ENCODE data around the gene GSDMA.

GSDMA gene

DNA sequence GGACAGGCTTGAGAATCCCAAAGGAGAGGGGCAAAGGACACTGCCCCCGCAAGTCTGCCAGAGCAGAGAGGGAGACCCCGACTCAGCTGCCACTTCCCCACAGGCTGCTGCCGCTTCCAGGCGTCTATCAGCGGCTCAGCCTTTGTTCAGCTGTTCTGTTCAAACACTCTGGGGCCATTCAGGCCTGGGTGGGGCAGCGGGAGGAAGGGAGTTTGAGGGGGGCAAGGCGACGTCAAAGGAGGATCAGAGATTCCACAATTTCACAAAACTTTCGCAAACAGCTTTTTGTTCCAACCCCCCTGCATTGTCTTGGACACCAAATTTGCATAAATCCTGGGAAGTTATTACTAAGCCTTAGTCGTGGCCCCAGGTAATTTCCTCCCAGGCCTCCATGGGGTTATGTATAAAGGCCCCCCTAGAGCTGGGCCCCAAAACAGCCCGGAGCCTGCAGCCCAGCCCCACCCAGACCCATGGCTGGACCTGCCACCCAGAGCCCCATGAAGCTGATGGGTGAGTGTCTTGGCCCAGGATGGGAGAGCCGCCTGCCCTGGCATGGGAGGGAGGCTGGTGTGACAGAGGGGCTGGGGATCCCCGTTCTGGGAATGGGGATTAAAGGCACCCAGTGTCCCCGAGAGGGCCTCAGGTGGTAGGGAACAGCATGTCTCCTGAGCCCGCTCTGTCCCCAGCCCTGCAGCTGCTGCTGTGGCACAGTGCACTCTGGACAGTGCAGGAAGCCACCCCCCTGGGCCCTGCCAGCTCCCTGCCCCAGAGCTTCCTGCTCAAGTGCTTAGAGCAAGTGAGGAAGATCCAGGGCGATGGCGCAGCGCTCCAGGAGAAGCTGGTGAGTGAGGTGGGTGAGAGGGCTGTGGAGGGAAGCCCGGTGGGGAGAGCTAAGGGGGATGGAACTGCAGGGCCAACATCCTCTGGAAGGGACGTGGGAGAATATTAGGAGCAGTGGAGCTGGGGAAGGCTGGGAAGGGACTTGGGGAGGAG is 52.5 kb downstream of the GSDMA start, which contains the start of gene CSF3:
TSS of gene CSF3 (plus strand) at position 436 of the 993 bp plus-strand sequence. CDS start at position 471, 35 bp downstream.
- Histone ChIP-seq H2BK15ac (ENCODE audit: low read depth, poor library complexity, severe bottlenecking) (peak within 1 kb of the TSS; percentile 16), H2BK5ac (ENCODE audit: low read depth, low read length, poor library complexity, severe bottlenecking) (no peak within 1 kb of the TSS), H3K4ac (ENCODE audit: low read depth in 1 of 2, low read length in 2 of 2) (peak within 1 kb of the TSS in 1 of 2 experiments; percentile 57), H3K14ac (ENCODE audit: low read length in 2 of 2) (no peak within 1 kb of the TSS), H3K36me3 (ENCODE audit: control insufficient read depth in 1 of 2, insufficient read depth in 2 of 2, low read depth in 1 of 2, low read length in 2 of 2) (peaks cover 8 to 24% of the 10 kb centered on the region in 2 experiments), H3K18ac (ENCODE audit: low read depth in 1 of 2, low read length in 2 of 2) (peak within 1 kb of the TSS in 1 of 2 experiments; percentile 11), H3K79me1 (replicated peaks; ENCODE audit: low read length, poor library complexity, severe bottlenecking) (no peaks in the 10 kb centered on the region), H3K4me1 (ENCODE audit: control insufficient read depth, insufficient read depth, low read depth, low read length) (peaks cover 40% of the 10 kb centered on the region), H3K23ac (ENCODE audit: low read length in 2 of 2) (no peak within 1 kb of the TSS), H3K9me3 (ENCODE audit: control insufficient read depth, low read length) (no peaks in the 10 kb centered on the region), H3K4me3 (ENCODE audit: insufficient read depth in 1 of 2, low read depth in 1 of 2, low read length in 2 of 2) (peak within 1 kb of the TSS in 1 of 2 experiments; percentile 7), H4K91ac (ENCODE audit: low read length) (peak within 1 kb of the TSS; percentile 44), H3K27me3 (ENCODE audit: control insufficient read depth in 1 of 2, insufficient read depth in 1 of 2, low read length in 2 of 2) (no peaks in the 10 kb centered on the region), H3K4me2 (ENCODE audit: low read length, poor library complexity, severe bottlenecking) (no peak within 1 kb of the TSS), H2BK12ac (ENCODE audit: low read length in 2 of 2) (peak within 1 kb of the TSS; percentile 49 to 67), H4K8ac (ENCODE audit: low read length) (no peak within 1 kb of the TSS), H3K9ac (ENCODE audit: low read length) (peak within 1 kb of the TSS; percentile 41), H2BK120ac (ENCODE audit: low read depth, low read length) (peak within 1 kb of the TSS; percentile 36), H3K27ac (ENCODE audit: low read length, poor library complexity, severe bottlenecking) (no peak within 1 kb of the TSS), H2AFZ (ENCODE audit: low read depth, low read length) (peak within 1 kb of the TSS; percentile 11), H2AK5ac (ENCODE audit: low read length, severe bottlenecking) (peak within 1 kb of the TSS; percentile 45)
- 74% methylated on average over 20 of the region's 20 CpGs for WGBS
- no peak for DNase-seq

DNA sequence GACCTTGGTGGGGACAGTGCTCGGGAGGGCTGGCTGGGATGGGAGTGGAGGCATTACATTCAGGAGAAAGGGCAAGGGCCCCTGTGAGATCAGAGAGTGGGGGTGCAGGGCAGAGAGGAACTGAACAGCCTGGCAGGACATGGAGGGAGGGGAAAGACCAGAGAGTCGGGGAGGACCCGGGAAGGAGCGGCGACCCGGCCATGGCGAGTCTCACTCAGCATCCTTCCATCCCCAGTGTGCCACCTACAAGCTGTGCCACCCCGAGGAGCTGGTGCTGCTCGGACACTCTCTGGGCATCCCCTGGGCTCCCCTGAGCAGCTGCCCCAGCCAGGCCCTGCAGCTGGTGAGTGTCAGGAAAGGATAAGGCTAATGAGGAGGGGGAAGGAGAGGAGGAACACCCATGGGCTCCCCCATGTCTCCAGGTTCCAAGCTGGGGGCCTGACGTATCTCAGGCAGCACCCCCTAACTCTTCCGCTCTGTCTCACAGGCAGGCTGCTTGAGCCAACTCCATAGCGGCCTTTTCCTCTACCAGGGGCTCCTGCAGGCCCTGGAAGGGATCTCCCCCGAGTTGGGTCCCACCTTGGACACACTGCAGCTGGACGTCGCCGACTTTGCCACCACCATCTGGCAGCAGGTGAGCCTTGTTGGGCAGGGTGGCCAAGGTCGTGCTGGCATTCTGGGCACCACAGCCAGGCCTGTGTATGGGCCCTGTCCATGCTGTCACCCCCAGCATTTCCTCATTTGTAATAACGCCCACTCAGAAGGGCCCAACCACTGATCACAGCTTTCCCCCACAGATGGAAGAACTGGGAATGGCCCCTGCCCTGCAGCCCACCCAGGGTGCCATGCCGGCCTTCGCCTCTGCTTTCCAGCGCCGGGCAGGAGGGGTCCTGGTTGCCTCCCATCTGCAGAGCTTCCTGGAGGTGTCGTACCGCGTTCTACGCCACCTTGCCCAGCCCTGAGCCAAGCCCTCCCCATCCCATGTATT is 53.5 kb downstream of the GSDMA start:
- H3K9ac ChIP-seq (ENCODE audit: low read length), result peak overlapping the region; percentile 51
- H3K18ac ChIP-seq (ENCODE audit: low read depth in 1 of 2, low read length in 2 of 2), result no peak overlapping the region
- H3K9me3 ChIP-seq (ENCODE audit: control insufficient read depth, low read length), result no peaks in the 10 kb centered on the region
- H3K27ac ChIP-seq (ENCODE audit: low read length, poor library complexity, severe bottlenecking), result no peak overlapping the region
- no peak overlapping the region for H3K4ac ChIP-seq (ENCODE audit: low read depth in 1 of 2, low read length in 2 of 2)
- no peak overlapping the region for H3K23ac ChIP-seq (ENCODE audit: low read length in 2 of 2)
- no peak overlapping the region for H3K14ac ChIP-seq (ENCODE audit: low read length in 2 of 2)
- no peak overlapping the region for H3K4me2 ChIP-seq (ENCODE audit: low read length, poor library complexity, severe bottlenecking)
- H2BK12ac ChIP-seq (ENCODE audit: low read length in 2 of 2), result no peak overlapping the region
- H3K4me1 ChIP-seq (ENCODE audit: control insufficient read depth, insufficient read depth, low read depth, low read length), result peaks cover 41% of the 10 kb centered on the region
- H3K79me1 ChIP-seq (replicated peaks; ENCODE audit: low read length, poor library complexity, severe bottlenecking), result no peaks in the 10 kb centered on the region
- H3K4me3 ChIP-seq (ENCODE audit: insufficient read depth in 1 of 2, low read depth in 1 of 2, low read length in 2 of 2), result peak overlapping the region in 1 of 2 experiments; percentile 7
- H4K91ac ChIP-seq (ENCODE audit: low read length), result peak overlapping the region; percentile 44
- H3K36me3 ChIP-seq (ENCODE audit: control insufficient read depth in 1 of 2, insufficient read depth in 2 of 2, low read depth in 1 of 2, low read length in 2 of 2), result peaks cover 8 to 28% of the 10 kb centered on the region in 2 experiments
- no peak overlapping the region for H2BK5ac ChIP-seq (ENCODE audit: low read depth, low read length, poor library complexity, severe bottlenecking)
- no peak overlapping the region for H2BK120ac ChIP-seq (ENCODE audit: low read depth, low read length)
- DNase-seq, result no peak
- no peak overlapping the region for H2AFZ ChIP-seq (ENCODE audit: low read depth, low read length)
- no peaks in the 10 kb centered on the region for H3K27me3 ChIP-seq (ENCODE audit: control insufficient read depth in 1 of 2, insufficient read depth in 1 of 2, low read length in 2 of 2)
- WGBS, result 94% methylated on average over 18 of the region's 26 CpGs
- H2BK15ac ChIP-seq (ENCODE audit: low read depth, poor library complexity, severe bottlenecking), result no peak overlapping the region
- no peak overlapping the region for H4K8ac ChIP-seq (ENCODE audit: low read length)
- peak overlapping the region; percentile 17 for H2AK5ac ChIP-seq (ENCODE audit: low read length, severe bottlenecking)

DNA sequence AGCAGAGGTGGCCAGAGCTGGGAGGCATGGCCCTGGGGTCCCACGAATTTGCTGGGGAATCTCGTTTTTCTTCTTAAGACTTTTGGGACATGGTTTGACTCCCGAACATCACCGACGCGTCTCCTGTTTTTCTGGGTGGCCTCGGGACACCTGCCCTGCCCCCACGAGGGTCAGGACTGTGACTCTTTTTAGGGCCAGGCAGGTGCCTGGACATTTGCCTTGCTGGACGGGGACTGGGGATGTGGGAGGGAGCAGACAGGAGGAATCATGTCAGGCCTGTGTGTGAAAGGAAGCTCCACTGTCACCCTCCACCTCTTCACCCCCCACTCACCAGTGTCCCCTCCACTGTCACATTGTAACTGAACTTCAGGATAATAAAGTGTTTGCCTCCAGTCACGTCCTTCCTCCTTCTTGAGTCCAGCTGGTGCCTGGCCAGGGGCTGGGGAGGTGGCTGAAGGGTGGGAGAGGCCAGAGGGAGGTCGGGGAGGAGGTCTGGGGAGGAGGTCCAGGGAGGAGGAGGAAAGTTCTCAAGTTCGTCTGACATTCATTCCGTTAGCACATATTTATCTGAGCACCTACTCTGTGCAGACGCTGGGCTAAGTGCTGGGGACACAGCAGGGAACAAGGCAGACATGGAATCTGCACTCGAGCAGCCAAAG is 54.7 kb downstream of the GSDMA start:
- H3K4me3 ChIP-seq (ENCODE audit: insufficient read depth in 1 of 2, low read depth in 1 of 2, low read length in 2 of 2), result peak overlapping the region in 1 of 2 experiments; percentile 25
- H3K27me3 ChIP-seq (ENCODE audit: control insufficient read depth in 1 of 2, insufficient read depth in 1 of 2, low read length in 2 of 2), result no peaks in the 10 kb centered on the region
- no peaks in the 10 kb centered on the region for H3K79me1 ChIP-seq (replicated peaks; ENCODE audit: low read length, poor library complexity, severe bottlenecking)
- no peaks in the 10 kb centered on the region for H3K9me3 ChIP-seq (ENCODE audit: control insufficient read depth, low read length)
- H3K36me3 ChIP-seq (ENCODE audit: control insufficient read depth in 1 of 2, insufficient read depth in 2 of 2, low read depth in 1 of 2, low read length in 2 of 2), result peaks cover 12 to 39% of the 10 kb centered on the region in 2 experiments
- no peak for DNase-seq
- no peak overlapping the region for H3K18ac ChIP-seq (ENCODE audit: low read depth in 1 of 2, low read length in 2 of 2)
- 75% methylated on average over 14 of the region's 15 CpGs for WGBS
- H3K14ac ChIP-seq (ENCODE audit: low read length in 2 of 2), result no peak overlapping the region
- no peak overlapping the region for H2BK5ac ChIP-seq (ENCODE audit: low read depth, low read length, poor library complexity, severe bottlenecking)
- H3K4me2 ChIP-seq (ENCODE audit: low read length, poor library complexity, severe bottlenecking), result no peak overlapping the region
- H2BK120ac ChIP-seq (ENCODE audit: low read depth, low read length), result no peak overlapping the region
- H3K27ac ChIP-seq (ENCODE audit: low read length, poor library complexity, severe bottlenecking), result no peak overlapping the region
- no peak overlapping the region for H2BK12ac ChIP-seq (ENCODE audit: low read length in 2 of 2)
- H2BK15ac ChIP-seq (ENCODE audit: low read depth, poor library complexity, severe bottlenecking), result no peak overlapping the region
- no peak overlapping the region for H3K23ac ChIP-seq (ENCODE audit: low read length in 2 of 2)
- H4K8ac ChIP-seq (ENCODE audit: low read length), result no peak overlapping the region
- peaks cover 53% of the 10 kb centered on the region for H3K4me1 ChIP-seq (ENCODE audit: control insufficient read depth, insufficient read depth, low read depth, low read length)
- H3K4ac ChIP-seq (ENCODE audit: low read depth in 1 of 2, low read length in 2 of 2), result no peak overlapping the region
- H2AFZ ChIP-seq (ENCODE audit: low read depth, low read length), result no peak overlapping the region
- H4K91ac ChIP-seq (ENCODE audit: low read length), result peak overlapping the region; percentile 65
- no peak overlapping the region for H2AK5ac ChIP-seq (ENCODE audit: low read length, severe bottlenecking)
- H3K9ac ChIP-seq (ENCODE audit: low read length), result peak overlapping the region; percentile 51
